Erythroblast (primary cell): ENCODE measurements around the gene DOCK2.

Experiments used
- GATA1 ChIP-seq: IDR thresholded peaks from 2 replicates; pipeline ENCODE4 v1.6.1; 2011; ENCODE audit warnings: low read depth, mild to moderate bottlenecking, control low read depth, low read length, moderate library complexity
- POLR2A ChIP-seq: IDR thresholded peaks from 2 replicates; pipeline ENCODE4 v1.6.1; 2011; ENCODE audit warnings: mild to moderate bottlenecking, low read length

- TF ChIP-seq POLR2A (no peak), GATA1 (no peak)
Measured at GRCh38 chr5:169838688-169839087, 201.6 kb downstream of the DOCK2 start.
